HG02623 (cell line): ENCODE results near the gene PTPRN2.
"Not testable (repeated sequence)": the region's sequence is repeated elsewhere in the genome, so short reads cannot be mapped to it uniquely, and the experiment has no call there.

ENCODE experiments used
- ATAC-seq: cut with Tn5 transposase; IDR thresholded peaks from one replicate; pipeline ENCODE4 v1.9.1; 2021; ENCODE audit warnings: moderate library complexity; ENCODE audit not compliant: unreplicated experiment

The PTPRN2 gene

GRCh38 chr7:158523165-158523856, 64.3 kb downstream of the PTPRN2 start:
- ATAC-seq: not testable (repeated sequence)

GRCh38 chr7:158521795-158522194, 65.8 kb downstream of the PTPRN2 start:
- ATAC-seq: not testable (repeated sequence)

GRCh38 chr7:158520825-158521224, 66.8 kb downstream of the PTPRN2 start:
- no peak for ATAC-seq

- no peak for ATAC-seq
These were observed 67.9 kb downstream of the PTPRN2 start for GRCh38 chr7:158519633-158520174.

- no peak for ATAC-seq
These were observed 68.5 kb downstream of the PTPRN2 start for GRCh38 chr7:158518980-158519632.

- no peak for ATAC-seq
These were observed 70.1 kb downstream of the PTPRN2 start for GRCh38 chr7:158517571-158517970.

- no peak for ATAC-seq
These were observed 70.6 kb downstream of the PTPRN2 start for GRCh38 chr7:158517072-158517471.

- no peak for ATAC-seq
These were observed 71.1 kb downstream of the PTPRN2 start for GRCh38 chr7:158516524-158516923.

- ATAC-seq: no peak
These were observed 74.8 kb downstream of the PTPRN2 start for GRCh38 chr7:158512869-158513268.

- ATAC-seq: no peak
These were observed 75.6 kb downstream of the PTPRN2 start for GRCh38 chr7:158512042-158512441.

GRCh38 chr7:158508802-158509385, 78.7 kb downstream of the PTPRN2 start:
- ATAC-seq: no peak

GRCh38 chr7:158508321-158508720, 79.3 kb downstream of the PTPRN2 start:
- not testable (repeated sequence) for ATAC-seq

GRCh38 chr7:158507917-158508316, 79.7 kb downstream of the PTPRN2 start:
- no peak for ATAC-seq

- ATAC-seq: not testable (repeated sequence)
These were observed 80.4 kb downstream of the PTPRN2 start for GRCh38 chr7:158507175-158507574.

- no peak for ATAC-seq
These were observed 81.0 kb downstream of the PTPRN2 start for GRCh38 chr7:158506626-158507025.

- ATAC-seq: no peak
These were observed 81.9 kb downstream of the PTPRN2 start for GRCh38 chr7:158505683-158506082.

GRCh38 chr7:158502068-158502750, 85.4 kb downstream of the PTPRN2 start:
- no peak for ATAC-seq

GRCh38 chr7:158501393-158502067, 86.1 kb downstream of the PTPRN2 start:
- ATAC-seq: no peak

- no peak for ATAC-seq
These were observed 87.0 kb downstream of the PTPRN2 start for GRCh38 chr7:158500651-158501052.

- no peak for ATAC-seq
These were observed 88.6 kb downstream of the PTPRN2 start for GRCh38 chr7:158499082-158499455.
